Ectodermal cell (in vitro differentiated cells): ENCODE results near the gene PNPLA1.

Source experiments
- H3K27ac ChIP-seq: 2 replicates; pipeline ENCODE4 v1.7.0; 2013; ENCODE audit warnings: mild to moderate bottlenecking, low read depth, low read length; ENCODE audit not compliant: insufficient read depth, poor library complexity, severe bottlenecking
- H3K27me3 ChIP-seq: 2 replicates; pipeline ENCODE4 v1.7.0; 2013; ENCODE audit warnings: mild to moderate bottlenecking, low read length; ENCODE audit not compliant: insufficient read depth, control insufficient read depth, poor library complexity, severe bottlenecking
- H3K36me3 ChIP-seq: one replicate; pipeline ENCODE4 v1.7.0; 2013; ENCODE audit warnings: low read length; ENCODE audit not compliant: control insufficient read depth, insufficient read depth
- H3K4me1 ChIP-seq: one replicate; pipeline ENCODE4 v1.7.0; 2013; ENCODE audit warnings: low read length; ENCODE audit not compliant: control insufficient read depth, insufficient read depth
- H3K4me3 ChIP-seq: 2 replicates; pipeline ENCODE4 v1.7.0; 2013; ENCODE audit warnings: low read depth, low read length, control low read depth; ENCODE audit not compliant: insufficient read depth
- H3K9me3 ChIP-seq: 2 replicates; pipeline ENCODE4 v1.7.0; 2013; ENCODE audit warnings: mild to moderate bottlenecking, low read length, moderate library complexity; ENCODE audit not compliant: control insufficient read depth
- WGBS, 2 experiments: methylation state at CpG; one replicate each; pipeline ENCODE4 v1.1.7; 2013; ENCODE audit warnings: missing lambda C conversion rate in 2 of 2; 5-methylcytosine and 5-hydroxymethylcytosine counted together

PNPLA1 gene

DNA sequence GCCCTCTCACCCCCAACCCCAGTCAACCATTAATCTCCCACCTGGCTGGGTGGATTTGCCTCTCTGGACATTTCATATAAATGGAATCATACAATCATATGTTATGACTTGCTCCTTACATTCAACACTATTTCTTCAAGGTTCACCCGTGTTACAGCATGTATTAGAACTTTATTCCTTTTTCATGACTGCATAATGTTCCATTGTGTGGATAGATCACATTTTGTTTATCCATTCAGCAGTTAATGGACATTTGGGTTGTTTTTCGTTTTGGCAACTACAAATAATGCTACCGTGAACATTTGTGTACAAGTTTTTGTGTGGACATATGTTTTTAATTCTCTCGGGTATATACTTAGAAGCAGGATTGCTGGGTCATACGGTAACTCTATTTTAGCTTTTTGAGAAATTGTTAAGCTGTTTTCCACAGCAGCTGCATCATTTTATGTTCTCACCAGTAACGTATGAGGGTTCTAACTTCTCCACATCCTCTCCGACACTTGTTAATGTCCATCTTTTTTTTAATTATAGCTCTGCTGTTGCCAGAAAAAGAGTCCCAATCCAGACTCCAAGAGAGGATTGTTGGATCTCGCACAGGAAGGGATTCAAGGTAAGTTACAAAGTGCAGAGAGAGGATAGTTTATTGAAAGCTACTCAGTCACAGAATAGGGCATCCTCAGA is 82.8 kb downstream of the PNPLA1 start:
- H3K4me1 ChIP-seq = no peaks in the 10 kb centered on the region
- H3K4me3 ChIP-seq = no peak overlapping the region
- 89 to 91% methylated on average over 7 to 8 of the region's 8 CpGs for WGBS, 2 experiments
- H3K27ac ChIP-seq = no peak overlapping the region
- H3K9me3 ChIP-seq = no peaks in the 10 kb centered on the region
- no peaks in the 10 kb centered on the region for H3K36me3 ChIP-seq
- no peaks in the 10 kb centered on the region for H3K27me3 ChIP-seq

DNA sequence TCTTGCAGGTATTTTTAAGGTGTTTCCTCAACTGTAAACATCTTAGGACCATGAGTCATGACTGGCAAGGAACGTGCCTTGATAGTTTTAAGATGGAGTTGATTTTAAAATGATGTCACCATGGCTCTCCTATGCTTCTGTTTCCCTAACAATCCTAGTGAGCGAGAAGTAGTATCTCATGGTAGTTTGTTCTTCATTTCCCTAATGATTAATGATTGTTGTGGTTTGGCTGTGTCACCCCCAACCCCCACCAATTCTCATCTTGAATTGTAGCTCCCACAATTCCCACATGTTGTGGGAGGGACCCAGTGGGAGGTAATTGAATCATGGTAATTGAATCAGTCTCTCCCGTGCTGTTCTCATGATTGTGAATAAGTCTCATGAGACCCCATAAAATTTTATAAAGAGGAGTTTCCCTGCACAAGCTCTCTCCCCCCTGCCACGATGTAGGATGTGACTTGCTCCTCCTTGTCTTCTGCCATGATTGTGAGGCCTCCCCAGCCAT is 83.6 kb downstream of the PNPLA1 start:
- H3K4me1 ChIP-seq = peaks cover 3% of the 10 kb centered on the region
- H3K27ac ChIP-seq = no peak overlapping the region
- H3K9me3 ChIP-seq = no peaks in the 10 kb centered on the region
- H3K4me3 ChIP-seq = no peak overlapping the region
- H3K27me3 ChIP-seq = no peaks in the 10 kb centered on the region
- 89 to 90% methylated on average over 3 to 4 of the region's 4 CpGs for WGBS, 2 experiments
- H3K36me3 ChIP-seq = no peaks in the 10 kb centered on the region

DNA sequence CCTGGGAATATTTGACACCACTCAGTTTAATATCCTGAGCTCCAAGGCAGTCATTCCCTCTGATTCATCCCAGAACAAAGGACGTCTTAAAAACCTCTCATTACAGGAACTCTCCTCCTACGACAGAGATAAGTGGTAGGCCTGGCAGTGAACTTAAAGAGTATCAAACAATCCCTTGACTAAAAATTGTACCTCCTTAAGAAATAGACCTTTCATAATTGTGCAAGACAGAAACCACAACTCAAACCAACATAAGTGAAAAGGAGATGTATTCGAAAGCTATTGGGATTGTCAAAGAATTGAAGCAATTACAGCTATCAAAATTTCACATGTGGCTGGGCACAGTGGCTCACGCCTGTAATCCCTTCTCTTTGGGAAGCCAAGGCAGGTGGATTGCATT is 86.0 kb downstream of the PNPLA1 start:
- Histone ChIP-seq H3K27ac (no peak overlapping the region), H3K27me3 (no peaks in the 10 kb centered on the region), H3K9me3 (no peaks in the 10 kb centered on the region), H3K4me1 (peaks cover 7% of the 10 kb centered on the region), H3K36me3 (no peaks in the 10 kb centered on the region), H3K4me3 (no peak overlapping the region)
- 91 to 92% methylated on average over 4 of the region's 4 CpGs for WGBS, 2 experiments

DNA sequence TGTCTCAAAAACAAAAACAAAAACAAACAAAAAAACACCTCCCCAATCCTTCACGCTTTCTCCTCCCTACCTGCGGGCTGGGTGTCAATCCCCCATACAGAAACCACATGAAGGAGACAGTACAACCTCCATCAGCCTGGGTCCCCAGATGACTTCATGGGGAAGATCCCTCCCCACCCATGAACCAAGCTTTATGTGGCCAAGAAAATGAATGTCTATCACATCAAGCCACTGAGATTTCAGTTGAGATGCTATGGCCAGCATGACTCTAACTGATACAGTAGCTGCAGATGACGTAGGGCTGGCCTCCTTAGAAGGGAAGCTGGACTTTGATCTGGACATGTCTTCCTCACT is 88.0 kb downstream of the PNPLA1 start:
- Histone ChIP-seq H3K27me3 (no peaks in the 10 kb centered on the region), H3K4me1 (peaks cover 7% of the 10 kb centered on the region), H3K9me3 (no peaks in the 10 kb centered on the region), H3K27ac (no peak overlapping the region), H3K4me3 (no peak overlapping the region), H3K36me3 (no peaks in the 10 kb centered on the region)
- 91 to 97% methylated on average over 3 of the region's 3 CpGs for WGBS, 2 experiments
